Measurements from ENCODE around the gene CDH19.

- TF ChIP-seq CTCF (IDR thresholded peaks at IDR 0.05; ENCODE audit: insufficient read depth, low read length, poor library complexity, severe bottlenecking) (no peak), EZH2phosphoT487 (conservative IDR thresholded peaks at IDR 0.05; ENCODE audit: low read length) (no peak)
Observed at GRCh38 chr18:66497351-66497750, 106.5 kb downstream of the CDH19 start.

All from SU-DHL-6 (cell line).